HG02798 (cell line): ENCODE measurements around the gene PDS5A.
"Not testable (repeated sequence)": the region's sequence is repeated elsewhere in the genome, so short reads cannot be mapped to it uniquely, and the experiment has no call there.

Experiments
- ATAC-seq: cut with Tn5 transposase; IDR thresholded peaks from one replicate; pipeline ENCODE4 v1.9.1; 2021; ENCODE audit warnings: mild to moderate bottlenecking; ENCODE audit not compliant: unreplicated experiment, poor library complexity

The PDS5A gene

GRCh38 chr4:39905656-39906055 lies 72.1 kb downstream of the PDS5A start:
- ATAC-seq, result no peak

DNA sequence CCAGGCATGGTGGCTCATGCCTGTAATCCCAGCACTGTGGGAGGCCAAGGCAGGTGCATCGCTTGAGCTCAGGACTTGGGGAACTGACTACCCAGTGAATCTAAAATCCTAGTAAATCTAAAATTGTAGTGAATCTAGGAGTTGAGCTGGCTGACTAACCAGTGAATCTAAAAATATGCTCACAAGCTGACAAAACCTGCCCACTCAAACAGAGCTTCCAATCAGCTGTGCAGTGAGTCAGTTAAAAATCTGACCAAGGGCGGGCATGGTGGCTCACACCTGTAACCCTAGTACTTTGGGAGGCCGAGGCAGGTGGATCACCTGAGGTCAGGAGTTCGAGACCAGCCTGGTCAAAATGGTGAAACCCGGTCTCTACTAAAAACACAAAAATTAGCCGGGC lies 72.7 kb downstream of the PDS5A start:
- ATAC-seq, result not testable (repeated sequence)

DNA sequence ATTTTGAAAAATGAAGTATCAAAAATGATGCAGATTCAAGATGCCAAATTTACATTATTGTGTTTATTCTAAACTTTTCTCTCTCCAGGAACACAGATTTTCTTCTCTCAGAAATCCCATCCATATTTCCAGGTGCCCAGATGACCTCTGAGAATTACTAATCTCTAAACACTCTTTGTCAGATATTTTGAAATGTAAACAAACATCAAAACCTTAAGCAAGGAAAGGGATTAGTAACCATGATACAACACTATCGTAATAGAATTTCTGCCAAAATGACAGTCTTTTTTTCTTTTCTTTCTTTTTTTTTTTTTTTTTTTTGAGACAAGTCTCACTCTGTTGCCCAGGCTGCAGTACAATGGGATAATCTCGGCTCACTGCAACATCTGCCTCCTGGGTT lies 76.7 kb downstream of the PDS5A start:
- ATAC-seq, result no peak

DNA sequence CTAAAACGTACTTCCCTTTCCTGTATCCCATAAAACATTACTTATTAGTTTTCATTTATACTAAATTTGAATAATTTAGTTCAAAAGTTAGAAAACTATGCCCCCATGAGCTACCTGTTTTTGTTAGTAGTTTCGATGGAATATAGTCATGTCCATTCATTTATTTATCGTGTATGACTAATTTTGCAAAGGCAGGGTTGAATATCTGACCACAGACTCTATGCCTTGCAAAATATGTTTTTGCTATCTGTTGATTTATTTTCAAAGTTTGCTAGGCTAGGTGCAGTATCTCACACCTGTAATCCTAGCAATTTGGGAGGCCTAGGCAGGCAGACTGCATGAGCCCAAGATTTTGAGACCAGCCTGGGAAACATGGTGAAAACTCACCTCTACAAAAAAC lies 78.4 kb downstream of the PDS5A start:
- no peak for ATAC-seq

- ATAC-seq, result no peak
These were observed 79.7 kb downstream of the PDS5A start for GRCh38 chr4:39898015-39898414.

DNA sequence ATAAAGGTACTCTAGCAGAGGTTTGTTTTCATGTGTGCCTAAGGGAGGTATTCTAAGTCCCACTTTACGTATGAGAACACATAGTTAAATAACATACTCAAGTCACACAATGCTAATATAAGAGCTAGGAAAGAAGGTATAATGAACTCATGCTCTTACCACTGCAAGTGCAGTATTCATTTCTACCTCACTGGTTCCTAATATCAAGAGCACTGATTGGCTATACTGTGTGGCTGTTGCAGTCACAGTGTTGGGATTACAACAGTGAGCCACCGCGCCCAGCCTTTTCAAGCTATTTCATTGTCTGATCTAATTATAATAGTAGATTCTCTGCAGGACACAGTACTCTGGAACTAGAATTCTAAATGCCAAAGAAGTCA lies 84.0 kb downstream of the PDS5A start:
- no peak for ATAC-seq

- ATAC-seq, result no peak
These were observed 84.6 kb downstream of the PDS5A start for GRCh38 chr4:39892988-39893692.

DNA sequence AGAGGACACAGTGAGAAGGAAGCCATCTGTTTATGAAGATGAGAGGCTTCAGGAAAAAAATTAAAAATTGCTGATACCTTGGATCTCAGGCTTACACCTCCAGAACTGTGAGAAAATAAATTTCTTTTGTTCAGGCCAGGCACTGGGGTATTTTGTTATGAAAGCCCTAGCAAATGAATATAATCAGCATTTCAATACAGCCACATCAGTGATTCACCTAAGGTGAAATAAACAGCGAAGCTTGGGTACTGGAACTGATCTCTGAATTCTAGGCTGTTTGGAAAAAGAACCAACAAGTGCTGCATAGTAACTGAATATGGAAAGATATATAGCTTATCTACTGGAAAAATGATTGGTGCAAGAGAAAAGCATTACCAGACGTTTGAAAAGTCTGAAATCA lies 88.5 kb downstream of the PDS5A start:
- ATAC-seq, result no peak

DNA sequence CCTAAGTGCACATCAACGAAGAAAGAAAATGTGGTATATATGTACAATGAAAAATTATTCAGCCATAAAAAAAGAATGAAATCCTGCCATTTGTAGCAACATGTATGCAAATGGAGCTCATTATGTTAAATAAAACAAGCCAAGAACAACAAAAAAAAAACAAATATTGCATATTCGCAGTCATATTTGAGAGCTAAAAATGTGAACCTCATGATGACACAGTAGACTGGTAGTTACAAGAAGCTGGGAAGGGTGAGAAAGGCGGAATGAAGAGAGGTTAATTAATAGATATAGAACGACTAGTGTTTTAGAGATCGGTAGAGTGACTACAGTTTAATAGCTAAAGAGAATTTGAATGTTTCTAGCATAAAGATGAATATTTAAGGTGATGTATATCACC lies 89.2 kb downstream of the PDS5A start:
- no peak for ATAC-seq

DNA sequence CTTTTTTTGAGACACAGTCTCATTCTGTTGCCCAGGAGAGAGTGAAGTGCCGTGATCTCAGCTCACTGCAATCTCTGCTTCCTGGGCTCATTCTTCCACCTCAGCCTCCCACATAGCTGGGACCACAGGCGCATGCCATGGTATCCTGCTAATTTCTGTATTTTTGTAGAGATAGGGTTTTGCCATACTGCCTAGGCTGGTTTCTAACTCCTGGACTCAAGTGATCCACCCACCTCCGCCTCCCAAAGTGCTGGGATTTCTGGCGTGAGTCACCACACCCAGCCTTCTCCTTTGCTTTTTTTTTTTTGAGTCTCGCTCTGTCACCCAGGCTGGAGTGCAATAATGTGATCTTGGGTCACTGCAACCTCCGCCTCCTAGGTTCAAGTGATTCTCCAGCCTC lies 94.1 kb downstream of the PDS5A start:
- no peak for ATAC-seq

DNA sequence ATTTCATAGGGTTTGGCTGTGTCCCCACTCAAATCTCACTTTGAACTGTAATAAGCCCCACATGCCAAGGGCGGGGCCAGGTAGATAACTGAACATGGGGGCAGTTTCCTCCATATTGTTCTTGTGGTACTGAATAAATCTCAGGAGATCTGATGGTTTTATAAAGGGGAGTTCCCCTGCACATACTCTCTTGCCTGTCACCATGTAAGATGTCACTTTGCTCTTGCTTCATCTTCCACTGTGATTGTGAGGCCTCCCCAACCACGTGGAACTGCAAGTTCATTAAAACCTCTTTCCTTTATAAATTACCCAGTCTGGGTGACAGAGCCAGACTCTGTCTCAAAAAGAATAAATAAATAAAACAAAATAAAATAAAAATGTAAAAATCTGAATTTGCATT lies 95.9 kb downstream of the PDS5A start:
- ATAC-seq, result no peak

DNA sequence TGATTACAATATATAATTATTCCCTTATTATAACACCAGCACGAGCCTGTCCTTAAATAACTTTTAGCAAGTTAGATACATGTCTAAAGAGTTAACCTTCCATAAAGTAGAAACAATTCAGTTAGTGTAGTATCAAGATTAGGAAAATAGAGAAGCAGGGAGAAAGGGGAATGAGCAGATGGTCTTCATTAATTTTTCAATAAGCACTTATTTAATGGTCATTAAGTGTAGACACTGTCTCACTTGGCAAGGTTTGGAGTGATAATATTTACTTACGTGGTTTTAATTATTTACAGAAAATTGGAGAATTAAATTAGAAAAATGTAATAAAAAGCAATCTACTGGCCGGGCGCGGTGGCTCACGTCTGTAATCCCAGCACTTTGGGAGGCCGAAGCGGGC lies 99.7 kb downstream of the PDS5A start:
- no peak for ATAC-seq

DNA sequence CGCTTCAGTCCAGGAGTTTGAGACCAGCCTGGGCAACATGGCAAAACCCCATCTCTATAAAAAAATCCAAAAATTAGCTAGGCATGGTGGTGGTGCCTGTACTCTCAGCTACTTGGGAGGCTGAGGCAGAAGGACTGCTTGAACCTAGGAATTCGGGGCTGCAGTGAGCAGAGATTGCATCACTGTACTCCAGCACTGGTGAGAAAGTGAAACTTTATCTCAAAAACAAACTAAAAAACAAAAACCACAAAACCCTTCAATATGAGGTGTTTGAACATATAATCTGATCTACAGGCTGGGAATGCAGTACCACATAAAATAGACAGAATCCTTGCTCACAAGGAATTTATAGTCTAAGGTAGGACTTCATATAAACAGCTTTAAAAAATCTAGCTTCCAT lies 103.9 kb downstream of the PDS5A start:
- ATAC-seq, result no peak

DNA sequence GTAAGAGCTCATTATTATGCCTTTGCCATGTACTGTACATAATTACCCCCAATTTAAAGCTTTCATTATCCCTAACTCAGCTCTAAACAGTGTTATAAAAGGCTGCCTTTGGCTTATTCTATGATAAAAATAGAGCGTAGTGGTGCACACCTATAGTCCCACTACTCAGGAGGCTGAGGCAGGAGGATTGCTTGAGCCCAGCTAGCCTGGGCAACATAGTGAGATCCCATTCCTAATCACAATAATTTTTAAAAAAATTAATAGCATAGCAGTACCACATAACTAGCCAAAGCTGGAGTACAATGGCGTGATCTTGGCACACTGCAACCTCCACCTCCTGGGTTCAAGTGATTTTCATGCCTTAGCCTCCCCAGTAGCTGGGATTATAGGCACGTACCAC lies 112.4 kb downstream of the PDS5A start:
- ATAC-seq, result no peak

DNA sequence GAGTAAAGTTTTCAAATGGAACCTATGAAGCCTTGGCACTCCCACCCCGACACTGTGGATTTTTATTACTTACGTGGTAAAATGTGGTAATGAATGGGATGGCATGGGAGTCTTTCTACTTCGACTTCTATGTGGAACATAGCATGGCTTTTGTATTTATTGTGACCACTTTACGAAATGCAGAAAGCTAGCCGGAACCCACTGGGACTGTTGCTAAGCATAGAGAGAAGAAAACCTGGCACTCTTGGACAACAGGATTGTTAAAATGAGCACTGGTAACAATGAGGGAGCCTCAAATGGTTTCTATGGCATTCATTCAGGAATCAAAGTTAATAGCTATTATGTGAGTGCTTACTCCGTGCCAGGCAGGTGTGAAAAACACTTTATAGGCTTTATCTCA lies 113.3 kb downstream of the PDS5A start:
- no peak for ATAC-seq

GRCh38 chr4:39860804-39861203 lies 116.9 kb downstream of the PDS5A start:
- no peak for ATAC-seq

DNA sequence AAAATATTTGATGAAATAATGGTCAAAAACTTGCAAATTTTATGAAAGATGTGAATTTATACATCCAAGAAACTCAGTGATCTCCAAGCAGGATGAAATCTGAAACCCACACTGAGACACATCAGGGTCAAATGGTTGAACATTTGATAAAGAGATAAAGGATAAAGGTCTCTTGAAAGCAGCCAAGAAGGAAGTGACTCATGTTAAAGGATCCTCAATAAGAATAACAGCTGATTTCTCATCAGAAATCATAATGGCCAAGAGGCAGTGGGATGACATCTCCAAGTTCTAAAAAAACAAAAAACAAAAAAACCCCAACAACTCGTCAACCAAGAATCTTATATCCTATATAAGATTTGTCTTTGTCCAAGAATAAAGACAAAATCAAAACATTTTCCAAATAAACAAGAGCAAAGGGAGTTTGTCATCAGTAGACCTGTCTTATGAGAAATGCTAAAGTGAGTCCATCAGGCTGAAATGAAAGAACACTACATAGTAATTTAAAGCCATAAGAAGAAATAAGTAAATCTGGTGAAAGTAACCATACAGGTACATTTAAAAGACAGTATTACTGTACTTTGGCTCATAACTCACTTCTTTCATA lies 121.7 kb downstream of the PDS5A start:
- no peak for ATAC-seq

- ATAC-seq, result no peak
These were observed 125.1 kb downstream of the PDS5A start for GRCh38 chr4:39852636-39853035.

DNA sequence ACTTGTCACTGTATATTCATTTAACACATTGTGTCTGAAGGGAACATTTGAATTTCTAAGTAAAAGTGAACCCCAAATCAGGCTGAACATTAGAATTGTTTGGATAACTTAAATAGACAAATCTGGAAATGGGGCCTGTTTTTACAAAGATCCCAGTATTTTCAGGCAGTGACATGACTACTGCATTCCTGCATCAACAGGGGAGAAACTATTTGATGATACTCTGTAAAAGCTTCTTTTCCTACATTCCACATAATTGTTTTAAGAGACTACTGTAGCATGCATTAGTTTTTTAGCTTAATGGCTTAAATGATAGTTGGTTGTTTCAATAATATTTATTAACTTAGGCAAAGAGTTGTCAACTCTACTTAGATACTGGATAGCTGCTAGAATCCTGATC lies 127.0 kb downstream of the PDS5A start:
- no peak for ATAC-seq

DNA sequence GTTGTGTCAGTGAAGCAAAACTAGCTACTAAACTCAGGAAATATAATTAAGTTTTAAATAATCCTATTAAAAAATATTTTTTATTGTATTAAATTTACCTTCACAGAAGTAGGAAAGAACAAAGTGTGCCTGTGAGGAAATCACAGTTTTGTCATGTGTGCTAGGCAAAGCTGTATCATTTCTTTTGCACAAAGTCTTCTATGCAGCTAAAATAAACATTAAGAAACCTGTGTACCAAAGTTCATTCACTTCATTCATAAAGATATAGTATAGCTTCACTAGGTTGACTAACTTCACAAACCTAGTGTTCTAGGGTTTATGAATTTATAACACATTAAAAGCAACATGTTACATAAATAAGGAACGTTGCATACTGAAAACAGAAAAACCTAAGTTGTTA lies 131.0 kb downstream of the PDS5A start:
- no peak for ATAC-seq

DNA sequence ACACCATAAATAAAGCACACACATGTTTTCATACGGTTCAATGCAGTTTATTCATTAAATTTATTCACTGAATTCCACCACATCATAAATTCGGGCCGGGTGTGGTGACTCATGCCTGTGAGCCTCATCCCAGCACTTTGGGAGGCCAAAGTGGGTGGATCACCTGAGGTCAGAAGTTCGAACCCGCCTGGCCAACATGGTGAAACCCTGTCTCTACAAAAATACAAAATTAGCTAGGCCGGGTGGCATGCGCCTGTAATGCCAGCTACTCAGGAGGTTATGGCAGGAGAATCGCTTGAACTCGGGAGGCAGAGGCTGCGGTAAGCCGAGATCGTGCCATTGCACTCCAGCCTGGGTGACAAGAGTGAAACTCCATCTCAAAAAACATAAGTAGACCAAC lies 131.6 kb downstream of the PDS5A start:
- ATAC-seq, result no peak

- no peak for ATAC-seq
These were observed 135.8 kb downstream of the PDS5A start for GRCh38 chr4:39841894-39842293.
